GM23338 (cell line): ENCODE measurements around the gene KIF5A.
"Not testable (repeated sequence)": the region's sequence is repeated elsewhere in the genome, so short reads cannot be mapped to it uniquely, and the experiment has no call there.

Source experiments
- CREB1 ChIP-seq: fragments of 250-450 bp; sonication (Bioruptor Pico); IDR thresholded peaks from 2 replicates; pipeline ENCODE4 v1.5.0; 2020; ENCODE audit warnings: low read depth, mild to moderate bottlenecking, moderate library complexity
- EZH2 ChIP-seq: fragments of 200-600 bp; sonication (generic); IDR thresholded peaks from one replicate; pipeline ENCODE4 v1.8.0; 2017; ENCODE audit warnings: antibody characterized with exemption, mild to moderate bottlenecking, low read depth; ENCODE audit not compliant: unreplicated experiment
- EZH2phosphoT487 ChIP-seq: fragments of 200-600 bp; sonication (generic); IDR thresholded peaks from one replicate; pipeline ENCODE4 v1.8.1; 2018; ENCODE audit warnings: antibody characterized with exemption; ENCODE audit not compliant: unreplicated experiment
- JUNB ChIP-seq: IDR thresholded peaks from one replicate; pipeline ENCODE4 v1.6.1; 2016; ENCODE audit warnings: antibody characterized with exemption; ENCODE audit not compliant: unreplicated experiment
- NANOG ChIP-seq: IDR thresholded peaks from 2 replicates; pipeline ENCODE4 v1.6.1; 2016; ENCODE audit warnings: antibody characterized with exemption, borderline replicate concordance
- POLR2AphosphoS5 ChIP-seq: IDR thresholded peaks from 2 replicates; pipeline ENCODE4 v1.6.1; 2016; ENCODE audit warnings: antibody characterized with exemption, low read depth
- STAT1 ChIP-seq: IDR thresholded peaks from one replicate; pipeline ENCODE4 v1.6.1; 2016; ENCODE audit warnings: antibody characterized with exemption; ENCODE audit not compliant: unreplicated experiment
- ZNF331 ChIP-seq: fragments of 250-450 bp; sonication (Bioruptor Pico); IDR thresholded peaks from 2 replicates; pipeline ENCODE4 v1.5.0; 2020; ENCODE audit warnings: low read depth, mild to moderate bottlenecking, moderate library complexity
- TF ChIP-seq, protein P1 (sequence below), 2 experiments: fragments of 200-600 bp in 1 of 2; sonication (generic) in 1 of 2; conservative IDR thresholded peaks; 2 replicates each; pipeline versions ENCODE4 v1.5.1 to v1.6.1; 2016 to 2017; ENCODE audit warnings: antibody characterized with exemption in 2 of 2, low read depth in 2 of 2, mild to moderate bottlenecking in 2 of 2, moderate library complexity in 1 of 2
- TF ChIP-seq, protein P2 (sequence below): IDR thresholded peaks from one replicate; pipeline ENCODE4 v1.6.1; 2018; ENCODE audit warnings: antibody characterized with exemption; ENCODE audit not compliant: unreplicated experiment

DNA sequence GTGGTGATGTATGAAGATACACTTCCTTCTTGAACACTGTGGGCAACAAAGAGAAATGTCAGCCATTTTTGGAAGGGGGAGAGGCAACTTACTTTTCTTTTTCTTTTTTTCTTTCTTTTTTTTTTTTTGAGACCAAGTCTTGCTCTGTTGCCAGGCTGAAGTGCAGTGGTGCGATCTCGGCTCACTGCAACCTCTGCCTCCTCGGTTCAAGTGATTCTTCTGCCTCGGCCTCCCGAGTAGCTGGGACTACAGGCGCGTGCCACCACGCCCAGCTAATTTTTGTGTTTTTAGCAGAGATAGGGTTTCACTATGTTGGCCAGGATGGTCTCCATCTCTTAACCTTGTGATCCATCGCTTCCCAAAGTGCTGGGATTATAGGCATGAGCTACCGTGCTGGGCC lies 32.1 kb upstream of the KIF5A start:
- TF ChIP-seq, protein P1, sequence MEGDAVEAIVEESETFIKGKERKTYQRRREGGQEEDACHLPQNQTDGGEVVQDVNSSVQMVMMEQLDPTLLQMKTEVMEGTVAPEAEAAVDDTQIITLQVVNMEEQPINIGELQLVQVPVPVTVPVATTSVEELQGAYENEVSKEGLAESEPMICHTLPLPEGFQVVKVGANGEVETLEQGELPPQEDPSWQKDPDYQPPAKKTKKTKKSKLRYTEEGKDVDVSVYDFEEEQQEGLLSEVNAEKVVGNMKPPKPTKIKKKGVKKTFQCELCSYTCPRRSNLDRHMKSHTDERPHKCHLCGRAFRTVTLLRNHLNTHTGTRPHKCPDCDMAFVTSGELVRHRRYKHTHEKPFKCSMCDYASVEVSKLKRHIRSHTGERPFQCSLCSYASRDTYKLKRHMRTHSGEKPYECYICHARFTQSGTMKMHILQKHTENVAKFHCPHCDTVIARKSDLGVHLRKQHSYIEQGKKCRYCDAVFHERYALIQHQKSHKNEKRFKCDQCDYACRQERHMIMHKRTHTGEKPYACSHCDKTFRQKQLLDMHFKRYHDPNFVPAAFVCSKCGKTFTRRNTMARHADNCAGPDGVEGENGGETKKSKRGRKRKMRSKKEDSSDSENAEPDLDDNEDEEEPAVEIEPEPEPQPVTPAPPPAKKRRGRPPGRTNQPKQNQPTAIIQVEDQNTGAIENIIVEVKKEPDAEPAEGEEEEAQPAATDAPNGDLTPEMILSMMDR (conservative IDR thresholded peaks at IDR 0.05; ENCODE audit: low read depth in 2 of 2): not testable (repeated sequence)
- TF ChIP-seq NANOG; EZH2; POLR2AphosphoS5; CREB1; EZH2phosphoT487; ZNF331 (CRISPR knock-in tag); JUNB; STAT1: not testable (repeated sequence)
- TF ChIP-seq, protein P2, sequence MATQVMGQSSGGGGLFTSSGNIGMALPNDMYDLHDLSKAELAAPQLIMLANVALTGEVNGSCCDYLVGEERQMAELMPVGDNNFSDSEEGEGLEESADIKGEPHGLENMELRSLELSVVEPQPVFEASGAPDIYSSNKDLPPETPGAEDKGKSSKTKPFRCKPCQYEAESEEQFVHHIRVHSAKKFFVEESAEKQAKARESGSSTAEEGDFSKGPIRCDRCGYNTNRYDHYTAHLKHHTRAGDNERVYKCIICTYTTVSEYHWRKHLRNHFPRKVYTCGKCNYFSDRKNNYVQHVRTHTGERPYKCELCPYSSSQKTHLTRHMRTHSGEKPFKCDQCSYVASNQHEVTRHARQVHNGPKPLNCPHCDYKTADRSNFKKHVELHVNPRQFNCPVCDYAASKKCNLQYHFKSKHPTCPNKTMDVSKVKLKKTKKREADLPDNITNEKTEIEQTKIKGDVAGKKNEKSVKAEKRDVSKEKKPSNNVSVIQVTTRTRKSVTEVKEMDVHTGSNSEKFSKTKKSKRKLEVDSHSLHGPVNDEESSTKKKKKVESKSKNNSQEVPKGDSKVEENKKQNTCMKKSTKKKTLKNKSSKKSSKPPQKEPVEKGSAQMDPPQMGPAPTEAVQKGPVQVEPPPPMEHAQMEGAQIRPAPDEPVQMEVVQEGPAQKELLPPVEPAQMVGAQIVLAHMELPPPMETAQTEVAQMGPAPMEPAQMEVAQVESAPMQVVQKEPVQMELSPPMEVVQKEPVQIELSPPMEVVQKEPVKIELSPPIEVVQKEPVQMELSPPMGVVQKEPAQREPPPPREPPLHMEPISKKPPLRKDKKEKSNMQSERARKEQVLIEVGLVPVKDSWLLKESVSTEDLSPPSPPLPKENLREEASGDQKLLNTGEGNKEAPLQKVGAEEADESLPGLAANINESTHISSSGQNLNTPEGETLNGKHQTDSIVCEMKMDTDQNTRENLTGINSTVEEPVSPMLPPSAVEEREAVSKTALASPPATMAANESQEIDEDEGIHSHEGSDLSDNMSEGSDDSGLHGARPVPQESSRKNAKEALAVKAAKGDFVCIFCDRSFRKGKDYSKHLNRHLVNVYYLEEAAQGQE: not testable (repeated sequence)
